ENCODE data around the gene PLCXD3. TPM values are rescaled to one million over a fixed set of nuclear protein-coding genes. Genes with fewer than 3 reads are reported as not detected.
A peak's percentile ranks its signal among the peaks of the same experiment; 100 is the strongest.
"Not testable (repeated sequence)": the region's sequence is repeated elsewhere in the genome, so short reads cannot be mapped to it uniquely, and the experiment has no call there.

PLCXD3 gene
- total and polyA plus RNA-seq, 9 donors: 0.05 to 0.23 (median 0.09) TPM

GRCh38 chr5:41336471-41336870 lies 173.9 kb downstream of the PLCXD3 start:
- no peaks in the 10 kb centered on the region for H3K9me3 ChIP-seq (replicated peaks; ENCODE audit: control insufficient read depth, low read depth, low read length)
- WGBS (ENCODE audit: insufficient coverage): no CpG with 5 or more reads among the region's 1 CpG
- H3K36me3 ChIP-seq (ENCODE audit: control insufficient read depth, insufficient read depth, low read length): no peaks in the 10 kb centered on the region
- no peak overlapping the region for H3K4me3 ChIP-seq (ENCODE audit: low read length)
- no peak for DNase-seq
- no peaks in the 10 kb centered on the region for H3K4me1 ChIP-seq (ENCODE audit: control insufficient read depth, insufficient read depth, low read length)
- no peak overlapping the region for H3K27ac ChIP-seq (ENCODE audit: low read length)
- no peaks in the 10 kb centered on the region for H3K27me3 ChIP-seq (ENCODE audit: control insufficient read depth, insufficient read depth, low read length)

GRCh38 chr5:41335596-41336181 lies 174.7 kb downstream of the PLCXD3 start:
- Histone ChIP-seq H3K4me1 (ENCODE audit: control insufficient read depth, insufficient read depth, low read length) (no peaks in the 10 kb centered on the region), H3K36me3 (ENCODE audit: control insufficient read depth, insufficient read depth, low read length) (no peaks in the 10 kb centered on the region), H3K27me3 (ENCODE audit: control insufficient read depth, insufficient read depth, low read length) (no peaks in the 10 kb centered on the region), H3K9me3 (replicated peaks; ENCODE audit: control insufficient read depth, low read depth, low read length) (no peaks in the 10 kb centered on the region), H3K4me3 (ENCODE audit: low read length) (no peak overlapping the region), H3K27ac (ENCODE audit: low read length) (no peak overlapping the region)
- no CpG with 5 or more reads among the region's 4 CpGs for WGBS (ENCODE audit: insufficient coverage)
- peak; percentile 87 for DNase-seq

- peak; percentile 46 for DNase-seq
- 25% methylated on average over 1 of the region's 5 CpGs for WGBS (ENCODE audit: insufficient coverage)
- Histone ChIP-seq H3K9me3 (replicated peaks; ENCODE audit: control insufficient read depth, low read depth, low read length) (no peaks in the 10 kb centered on the region), H3K27ac (ENCODE audit: low read length) (no peak overlapping the region), H3K27me3 (ENCODE audit: control insufficient read depth, insufficient read depth, low read length) (no peaks in the 10 kb centered on the region), H3K36me3 (ENCODE audit: control insufficient read depth, insufficient read depth, low read length) (no peaks in the 10 kb centered on the region), H3K4me3 (ENCODE audit: low read length) (no peak overlapping the region), H3K4me1 (ENCODE audit: control insufficient read depth, insufficient read depth, low read length) (no peaks in the 10 kb centered on the region)
Observed at GRCh38 chr5:41334758-41335157, 175.6 kb downstream of the PLCXD3 start.

GRCh38 chr5:41334221-41334620 lies 176.2 kb downstream of the PLCXD3 start:
- no peak overlapping the region for H3K27ac ChIP-seq (ENCODE audit: low read length)
- H3K4me1 ChIP-seq (ENCODE audit: control insufficient read depth, insufficient read depth, low read length): no peaks in the 10 kb centered on the region
- H3K9me3 ChIP-seq (replicated peaks; ENCODE audit: control insufficient read depth, low read depth, low read length): no peaks in the 10 kb centered on the region
- no peak overlapping the region for H3K4me3 ChIP-seq (ENCODE audit: low read length)
- WGBS (ENCODE audit: insufficient coverage): no CpG with 5 or more reads among the region's 1 CpG
- DNase-seq: no peak
- no peaks in the 10 kb centered on the region for H3K36me3 ChIP-seq (ENCODE audit: control insufficient read depth, insufficient read depth, low read length)
- no peaks in the 10 kb centered on the region for H3K27me3 ChIP-seq (ENCODE audit: control insufficient read depth, insufficient read depth, low read length)

- peak; percentile 25 for DNase-seq
- WGBS (ENCODE audit: insufficient coverage): no CpG with 5 or more reads among the region's 2 CpGs
- H3K27ac ChIP-seq (ENCODE audit: low read length): no peak overlapping the region
Observed at GRCh38 chr5:41325074-41325473, 185.3 kb downstream of the PLCXD3 start.

GRCh38 chr5:41322826-41323225 lies 187.6 kb downstream of the PLCXD3 start:
- not testable (repeated sequence) for H3K27ac ChIP-seq (ENCODE audit: low read length); H3K4me3 ChIP-seq (ENCODE audit: low read length); H3K36me3 ChIP-seq (ENCODE audit: control insufficient read depth, insufficient read depth, low read length); DNase-seq; H3K4me1 ChIP-seq (ENCODE audit: control insufficient read depth, insufficient read depth, low read length); H3K9me3 ChIP-seq (replicated peaks; ENCODE audit: control insufficient read depth, low read depth, low read length); H3K27me3 ChIP-seq (ENCODE audit: control insufficient read depth, insufficient read depth, low read length)
- WGBS (ENCODE audit: insufficient coverage): no CpG with 5 or more reads among the region's 3 CpGs

More at GRCh38 chr5:41325074-41325473, 185.3 kb downstream of the PLCXD3 start:
- Histone ChIP-seq H3K4me1 (ENCODE audit: control insufficient read depth, insufficient read depth, low read length) (no peaks in the 10 kb centered on the region), H3K4me3 (ENCODE audit: low read length) (no peak overlapping the region), H3K9me3 (replicated peaks; ENCODE audit: control insufficient read depth, low read depth, low read length) (no peaks in the 10 kb centered on the region), H3K27me3 (ENCODE audit: control insufficient read depth, insufficient read depth, low read length) (no peaks in the 10 kb centered on the region), H3K36me3 (ENCODE audit: control insufficient read depth, insufficient read depth, low read length) (no peaks in the 10 kb centered on the region)

GRCh38 chr5:41312478-41313060 lies 197.8 kb downstream of the PLCXD3 start:
- no peaks in the 10 kb centered on the region for H3K36me3 ChIP-seq (ENCODE audit: control insufficient read depth, insufficient read depth, low read length)
- no peak overlapping the region for H3K27ac ChIP-seq (ENCODE audit: low read length)
- no peaks in the 10 kb centered on the region for H3K27me3 ChIP-seq (ENCODE audit: control insufficient read depth, insufficient read depth, low read length)
- 43% methylated on average over 1 of the region's 1 CpG for WGBS (ENCODE audit: insufficient coverage)
- no peaks in the 10 kb centered on the region for H3K9me3 ChIP-seq (replicated peaks; ENCODE audit: control insufficient read depth, low read depth, low read length)
- no peaks in the 10 kb centered on the region for H3K4me1 ChIP-seq (ENCODE audit: control insufficient read depth, insufficient read depth, low read length)
- no peak for DNase-seq
- no peak overlapping the region for H3K4me3 ChIP-seq (ENCODE audit: low read length)

- WGBS (ENCODE audit: insufficient coverage): 69% methylated on average over 5 of the region's 5 CpGs
- Histone ChIP-seq H3K9me3 (replicated peaks; ENCODE audit: control insufficient read depth, low read depth, low read length) (no peaks in the 10 kb centered on the region), H3K27ac (ENCODE audit: low read length) (no peak overlapping the region), H3K4me3 (ENCODE audit: low read length) (no peak overlapping the region), H3K27me3 (ENCODE audit: control insufficient read depth, insufficient read depth, low read length) (no peaks in the 10 kb centered on the region), H3K4me1 (ENCODE audit: control insufficient read depth, insufficient read depth, low read length) (no peaks in the 10 kb centered on the region), H3K36me3 (ENCODE audit: control insufficient read depth, insufficient read depth, low read length) (no peaks in the 10 kb centered on the region)
- no peak for DNase-seq
Observed at GRCh38 chr5:41312066-41312465, 198.3 kb downstream of the PLCXD3 start.

GRCh38 chr5:41309275-41309674 lies 201.1 kb downstream of the PLCXD3 start:
- no peak overlapping the region for H3K27ac ChIP-seq (ENCODE audit: low read length)
- H3K4me3 ChIP-seq (ENCODE audit: low read length): no peak overlapping the region
- no peaks in the 10 kb centered on the region for H3K27me3 ChIP-seq (ENCODE audit: control insufficient read depth, insufficient read depth, low read length)
- no peaks in the 10 kb centered on the region for H3K4me1 ChIP-seq (ENCODE audit: control insufficient read depth, insufficient read depth, low read length)
- no peaks in the 10 kb centered on the region for H3K9me3 ChIP-seq (replicated peaks; ENCODE audit: control insufficient read depth, low read depth, low read length)
- WGBS (ENCODE audit: insufficient coverage): no CpG with 5 or more reads among the region's 2 CpGs
- no peaks in the 10 kb centered on the region for H3K36me3 ChIP-seq (ENCODE audit: control insufficient read depth, insufficient read depth, low read length)
- no peak for DNase-seq

- H3K9me3 ChIP-seq (replicated peaks; ENCODE audit: control insufficient read depth, low read depth, low read length): no peaks in the 10 kb centered on the region
- H3K27ac ChIP-seq (ENCODE audit: low read length): no peak overlapping the region
- no CpG with 5 or more reads among the region's 1 CpG for WGBS (ENCODE audit: insufficient coverage)
- H3K4me1 ChIP-seq (ENCODE audit: control insufficient read depth, insufficient read depth, low read length): no peaks in the 10 kb centered on the region
- H3K27me3 ChIP-seq (ENCODE audit: control insufficient read depth, insufficient read depth, low read length): no peaks in the 10 kb centered on the region
- no peaks in the 10 kb centered on the region for H3K36me3 ChIP-seq (ENCODE audit: control insufficient read depth, insufficient read depth, low read length)
- DNase-seq: no peak
- H3K4me3 ChIP-seq (ENCODE audit: low read length): no peak overlapping the region
Observed at GRCh38 chr5:41306005-41306404, 204.4 kb downstream of the PLCXD3 start.

GRCh38 chr5:41305056-41305455 lies 205.3 kb downstream of the PLCXD3 start:
- WGBS (ENCODE audit: insufficient coverage): no CpG with 5 or more reads among the region's 2 CpGs

More at GRCh38 chr5:41305056-41305455, 205.3 kb downstream of the PLCXD3 start:
- no peak overlapping the region for H3K4me3 ChIP-seq (ENCODE audit: low read length)
- no peaks in the 10 kb centered on the region for H3K4me1 ChIP-seq (ENCODE audit: control insufficient read depth, insufficient read depth, low read length)
- no peaks in the 10 kb centered on the region for H3K9me3 ChIP-seq (replicated peaks; ENCODE audit: control insufficient read depth, low read depth, low read length)
- no peaks in the 10 kb centered on the region for H3K27me3 ChIP-seq (ENCODE audit: control insufficient read depth, insufficient read depth, low read length)
- H3K27ac ChIP-seq (ENCODE audit: low read length): no peak overlapping the region
- no peak for DNase-seq
- H3K36me3 ChIP-seq (ENCODE audit: control insufficient read depth, insufficient read depth, low read length): no peaks in the 10 kb centered on the region

Data from muscle of leg (tissue), 11 donors.